ENCODE results near the gene RPH3AL.

- TF ChIP-seq CTCF (IDR thresholded peaks at IDR 0.05; ENCODE audit: poor library complexity, severe bottlenecking) (no peak), TAF1 (IDR thresholded peaks at IDR 0.05; ENCODE audit: low read depth) (no peak)
These were observed 91.0 kb downstream of the RPH3AL start for GRCh38 chr17:261635-262034.

Measured in neural cell (in vitro differentiated cells).